IPS-15b (cell line): ENCODE results near the gene ELMO1.

Source experiments
- H3K27me3 ChIP-seq: one replicate; pipeline ENCODE4 v1.6.1; 2013; ENCODE audit warnings: low read length; ENCODE audit not compliant: control insufficient read depth, insufficient read depth
- H3K36me3 ChIP-seq: one replicate; pipeline ENCODE4 v1.6.1; 2013; ENCODE audit warnings: low read length; ENCODE audit not compliant: control insufficient read depth, insufficient read depth
- H3K4me1 ChIP-seq: one replicate; pipeline ENCODE4 v1.6.1; 2013; ENCODE audit warnings: mild to moderate bottlenecking, low read length; ENCODE audit not compliant: control insufficient read depth, insufficient read depth
- H3K4me3 ChIP-seq: one replicate; pipeline ENCODE4 v1.5.1; 2013; ENCODE audit warnings: low read depth, low read length
- H3K9ac ChIP-seq: one replicate; pipeline ENCODE4 v1.6.1; 2013; ENCODE audit warnings: low read depth, mild to moderate bottlenecking, low read length
- H3K9me3 ChIP-seq: one replicate; pipeline ENCODE4 v1.6.1; 2013; ENCODE audit warnings: mild to moderate bottlenecking, low read length; ENCODE audit not compliant: control insufficient read depth, insufficient read depth

The ELMO1 gene

DNA sequence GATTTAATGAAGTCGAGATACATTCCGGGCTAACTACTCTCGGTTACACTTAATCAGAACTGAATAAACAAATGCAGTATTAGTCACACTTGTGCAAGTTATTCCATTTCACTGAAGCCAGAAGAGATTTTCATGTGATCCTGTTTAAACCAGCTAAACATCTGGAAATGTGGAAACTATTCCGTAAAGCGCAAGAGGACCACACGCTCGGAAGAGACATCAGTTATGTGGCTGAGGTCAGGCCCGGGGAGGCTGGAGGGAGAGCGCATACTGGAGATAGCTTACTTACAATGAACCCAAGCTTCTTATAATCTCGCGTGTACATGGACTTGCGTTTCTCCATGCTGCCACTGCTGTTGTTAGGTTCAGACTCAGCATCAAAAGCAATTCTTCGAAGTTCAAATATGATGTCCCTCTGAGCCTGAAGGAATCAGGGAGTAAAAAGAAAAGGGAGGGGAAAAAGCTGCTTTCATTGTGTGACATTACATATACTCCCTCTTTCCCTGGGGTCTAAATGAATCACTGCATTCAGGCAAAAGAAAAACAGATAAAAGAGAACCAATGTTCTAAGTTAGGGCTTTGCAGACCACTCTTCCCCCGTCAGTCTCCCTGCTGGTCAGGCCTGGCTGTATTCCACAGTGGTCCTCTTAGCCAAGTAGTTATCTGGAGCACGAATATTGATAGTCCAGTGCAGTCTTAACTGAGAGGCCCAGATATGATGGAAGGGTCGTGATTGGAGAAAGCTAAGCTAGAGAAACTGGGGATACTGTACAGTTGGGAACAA is 237.4 kb downstream of the ELMO1 start:
- no peaks in the 10 kb centered on the region for H3K9me3 ChIP-seq
- H3K4me3 ChIP-seq = no peak overlapping the region
- no peaks in the 10 kb centered on the region for H3K36me3 ChIP-seq
- H3K27me3 ChIP-seq = no peaks in the 10 kb centered on the region
- no peak overlapping the region for H3K9ac ChIP-seq
- H3K4me1 ChIP-seq = peaks cover under 1% of the 10 kb centered on the region

DNA sequence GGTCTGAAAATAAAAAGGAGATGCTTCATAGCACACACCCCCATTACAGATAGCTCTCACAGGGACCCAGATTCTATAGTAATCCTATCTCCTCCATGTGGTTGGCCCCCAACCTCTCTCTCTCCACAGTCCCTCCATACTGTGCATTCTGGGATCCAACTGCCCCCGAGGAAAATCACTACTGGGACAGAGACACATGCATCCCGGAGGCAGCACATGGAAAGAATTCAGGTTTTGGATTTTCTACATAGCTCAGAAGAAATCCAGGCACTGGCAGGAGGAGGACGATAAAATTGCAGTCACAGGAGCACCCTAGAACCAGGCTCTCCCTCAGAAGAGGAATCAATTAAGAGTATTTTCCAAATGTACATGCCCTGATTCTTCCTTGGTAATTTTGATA is 239.5 kb downstream of the ELMO1 start:
- no peak overlapping the region for H3K4me3 ChIP-seq
- no peaks in the 10 kb centered on the region for H3K4me1 ChIP-seq
- no peaks in the 10 kb centered on the region for H3K27me3 ChIP-seq
- no peak overlapping the region for H3K9ac ChIP-seq
- H3K9me3 ChIP-seq = no peaks in the 10 kb centered on the region
- H3K36me3 ChIP-seq = no peaks in the 10 kb centered on the region

DNA sequence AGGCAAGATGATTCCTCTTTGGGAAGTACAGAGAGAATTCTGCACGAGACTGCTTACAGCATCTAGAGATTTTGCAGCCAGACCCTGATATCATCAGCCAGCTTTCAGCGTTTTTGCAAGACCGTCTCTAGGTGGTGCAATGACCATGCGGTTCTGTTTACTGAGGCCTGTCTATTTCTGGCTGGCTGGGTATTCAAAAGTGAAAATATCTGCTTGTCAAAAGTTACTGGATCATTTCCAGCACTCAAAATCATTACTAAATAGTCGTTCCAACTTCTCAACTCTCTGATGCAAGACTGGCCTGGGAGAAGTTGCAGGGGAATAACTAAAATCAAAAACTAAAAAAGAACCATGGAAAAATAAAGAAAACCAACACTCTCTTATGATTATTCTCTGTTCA is 240.1 kb downstream of the ELMO1 start:
- Histone ChIP-seq H3K9ac (no peak overlapping the region), H3K9me3 (no peaks in the 10 kb centered on the region), H3K36me3 (no peaks in the 10 kb centered on the region), H3K27me3 (no peaks in the 10 kb centered on the region), H3K4me3 (no peak overlapping the region), H3K4me1 (no peaks in the 10 kb centered on the region)

DNA sequence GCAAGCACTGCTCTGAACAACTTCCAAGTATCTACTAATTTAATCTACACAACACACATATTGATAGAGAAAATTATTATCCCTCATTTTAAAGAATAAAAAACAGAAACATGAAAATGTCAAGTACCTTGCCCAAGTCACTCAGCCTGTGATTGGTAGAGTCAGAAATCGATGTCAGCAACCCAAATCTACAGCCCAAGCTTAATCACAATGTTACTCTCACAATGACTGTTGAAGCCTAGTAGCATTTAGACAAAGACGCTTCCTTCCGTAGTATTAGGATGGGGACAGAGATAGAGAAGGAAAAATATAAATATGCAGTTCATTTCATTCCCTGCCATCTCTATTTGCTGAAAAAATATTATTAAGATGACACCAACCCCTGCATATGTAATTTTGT is 242.5 kb downstream of the ELMO1 start:
- H3K9ac ChIP-seq = no peak overlapping the region
- H3K27me3 ChIP-seq = no peaks in the 10 kb centered on the region
- H3K4me3 ChIP-seq = no peak overlapping the region
- no peaks in the 10 kb centered on the region for H3K4me1 ChIP-seq
- no peaks in the 10 kb centered on the region for H3K36me3 ChIP-seq
- no peaks in the 10 kb centered on the region for H3K9me3 ChIP-seq

DNA sequence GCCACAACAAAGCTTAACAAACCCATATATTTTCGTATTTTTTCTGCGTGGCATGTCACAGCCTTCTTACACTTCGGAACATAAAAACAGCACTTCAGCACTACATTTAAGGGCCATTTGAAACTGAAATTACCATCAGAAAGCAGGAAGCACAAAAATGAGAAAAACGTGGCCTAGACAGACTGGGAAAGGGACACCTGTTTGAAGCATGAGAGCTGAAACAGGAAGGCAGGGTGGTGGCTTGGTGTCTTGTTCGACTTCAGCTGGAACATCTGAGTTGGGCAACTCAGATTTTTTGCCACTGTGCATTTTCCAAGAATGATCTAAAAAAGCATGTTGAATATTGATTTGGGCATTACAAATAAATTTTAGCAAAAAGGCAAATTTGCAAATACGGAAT is 243.2 kb downstream of the ELMO1 start:
- no peaks in the 10 kb centered on the region for H3K9me3 ChIP-seq
- no peak overlapping the region for H3K9ac ChIP-seq
- H3K36me3 ChIP-seq = no peaks in the 10 kb centered on the region
- H3K27me3 ChIP-seq = no peaks in the 10 kb centered on the region
- no peak overlapping the region for H3K4me3 ChIP-seq
- H3K4me1 ChIP-seq = no peaks in the 10 kb centered on the region

DNA sequence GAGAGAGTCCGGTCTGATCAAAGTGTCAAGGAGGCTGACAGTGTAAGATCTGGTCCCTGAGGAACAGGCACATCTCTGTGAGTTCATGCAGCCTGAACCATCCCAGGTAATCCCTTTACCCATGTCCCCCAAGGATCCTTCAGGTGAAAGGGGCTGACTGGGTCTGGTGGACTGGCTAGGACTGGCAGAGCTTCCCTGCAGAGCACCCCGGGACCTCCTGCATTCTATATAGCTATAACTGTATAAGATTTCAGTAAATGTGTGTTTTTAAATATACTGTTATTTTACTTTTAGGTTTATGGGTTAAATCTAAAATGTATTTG is 246.8 kb downstream of the ELMO1 start:
- Histone ChIP-seq H3K36me3 (no peaks in the 10 kb centered on the region), H3K4me1 (no peaks in the 10 kb centered on the region), H3K9ac (no peak overlapping the region), H3K9me3 (no peaks in the 10 kb centered on the region), H3K27me3 (no peaks in the 10 kb centered on the region), H3K4me3 (no peak overlapping the region)

DNA sequence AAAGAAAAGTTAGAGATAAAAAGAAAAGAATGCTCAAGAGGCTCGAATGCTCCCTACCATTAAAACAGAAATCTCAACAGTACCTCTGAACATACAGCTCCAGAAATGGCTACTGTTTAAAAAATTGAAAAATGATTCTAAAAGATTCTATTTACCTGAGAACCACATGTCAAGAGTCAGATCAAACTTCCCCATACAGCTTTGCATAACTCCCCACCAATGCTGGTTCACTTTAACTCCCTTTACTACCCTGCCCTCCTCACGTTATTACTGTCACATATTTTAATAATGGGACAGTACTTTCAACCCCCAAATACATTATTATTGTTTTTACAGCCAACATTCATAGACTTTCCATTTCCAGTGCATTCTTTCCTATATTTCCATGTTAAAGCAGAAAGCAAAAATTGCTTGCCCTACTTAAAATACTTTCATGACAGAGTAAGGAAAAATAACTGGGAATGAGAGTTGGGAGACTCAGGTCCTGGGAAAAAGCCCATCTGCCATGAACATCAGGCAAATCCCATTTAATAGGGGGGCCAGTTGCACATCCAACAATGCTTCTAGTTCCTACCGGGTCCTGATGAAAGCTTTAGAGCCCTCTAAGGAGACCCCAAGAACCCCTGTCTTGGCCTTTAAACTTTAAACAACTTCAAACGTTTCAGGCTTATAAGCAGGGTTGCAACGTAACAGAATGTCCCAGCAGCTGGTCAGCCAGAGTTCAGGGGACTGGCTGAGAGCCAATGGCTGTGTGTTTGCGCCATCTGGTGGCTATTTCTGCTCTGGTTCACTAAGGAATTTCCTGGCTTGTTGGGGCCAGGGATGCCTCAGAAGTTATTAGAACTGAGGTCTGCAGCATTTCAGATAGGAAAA is 247.4 kb downstream of the ELMO1 start:
- H3K4me1 ChIP-seq = no peaks in the 10 kb centered on the region
- H3K27me3 ChIP-seq = no peaks in the 10 kb centered on the region
- no peak overlapping the region for H3K4me3 ChIP-seq
- no peaks in the 10 kb centered on the region for H3K9me3 ChIP-seq
- no peaks in the 10 kb centered on the region for H3K36me3 ChIP-seq
- no peak overlapping the region for H3K9ac ChIP-seq

DNA sequence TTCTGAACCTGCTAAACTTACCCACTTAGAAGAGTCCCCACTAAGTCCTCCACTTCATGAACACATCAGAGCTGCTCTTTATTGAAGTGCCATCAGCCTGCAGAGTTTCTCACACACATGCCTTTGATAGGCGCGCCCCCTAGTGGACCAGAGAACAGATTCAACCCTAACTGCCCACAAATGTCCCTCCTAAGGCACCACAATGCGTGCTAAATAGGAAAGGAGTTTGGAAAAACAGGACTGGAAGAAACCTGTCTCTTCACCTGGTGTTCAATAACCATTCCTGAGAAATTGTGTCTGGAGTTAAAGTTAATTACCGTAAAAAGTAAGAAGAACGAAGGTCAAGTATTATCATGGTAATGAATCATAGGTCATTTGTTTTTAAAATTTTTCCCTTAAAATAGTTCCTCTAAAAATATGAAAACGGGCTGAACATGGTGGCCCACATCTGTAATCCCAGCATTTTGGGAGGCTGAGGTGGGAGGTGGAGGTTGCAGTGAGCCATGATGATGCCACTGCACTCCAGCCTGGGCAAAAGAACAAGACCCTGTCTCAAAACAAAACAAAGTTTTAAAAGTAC is 249.7 kb downstream of the ELMO1 start:
- H3K27me3 ChIP-seq = no peaks in the 10 kb centered on the region
- H3K9me3 ChIP-seq = no peaks in the 10 kb centered on the region
- no peaks in the 10 kb centered on the region for H3K4me1 ChIP-seq
- H3K9ac ChIP-seq = no peak overlapping the region
- H3K4me3 ChIP-seq = no peak overlapping the region
- no peaks in the 10 kb centered on the region for H3K36me3 ChIP-seq

DNA sequence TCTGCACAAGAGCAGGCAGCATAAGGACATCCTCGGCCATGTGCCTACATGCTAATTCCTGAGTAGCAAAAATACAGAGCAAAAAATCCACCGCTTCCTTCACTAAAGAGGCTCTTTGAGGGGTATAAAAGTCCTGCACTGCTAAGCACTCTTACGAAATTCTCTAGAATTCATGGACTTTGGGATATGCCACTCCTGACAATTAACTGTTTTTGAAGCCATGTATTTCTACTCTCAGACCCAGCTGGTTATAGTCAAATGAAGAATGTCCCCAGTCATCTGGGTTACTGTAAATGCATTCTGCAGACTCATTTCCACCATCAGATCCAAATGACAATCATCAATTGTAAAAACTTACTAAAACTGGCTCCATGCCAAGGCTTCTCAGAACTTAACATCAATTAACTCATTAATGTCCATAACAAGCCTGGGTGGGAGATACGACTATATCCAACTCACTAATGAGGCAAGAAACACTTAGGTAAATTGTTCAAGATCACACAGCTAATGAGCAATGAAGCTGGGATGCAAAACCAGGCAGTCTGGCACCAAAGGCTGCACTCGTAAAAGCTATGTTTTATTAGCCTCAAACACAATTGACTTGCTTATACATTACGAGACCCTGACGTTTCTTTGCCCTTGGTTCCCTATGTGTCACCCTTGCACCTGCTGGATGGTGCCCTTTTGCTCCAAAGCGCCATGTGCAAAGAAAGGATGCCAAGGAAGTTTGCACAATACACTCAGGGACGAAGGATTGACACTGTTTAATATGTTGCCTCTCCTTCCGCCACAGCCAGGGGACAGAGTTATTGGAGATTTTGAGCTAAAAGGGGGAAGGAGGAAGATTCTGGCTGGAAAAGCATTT is 250.4 kb downstream of the ELMO1 start:
- H3K9me3 ChIP-seq = no peaks in the 10 kb centered on the region
- H3K4me3 ChIP-seq = no peak overlapping the region
- no peaks in the 10 kb centered on the region for H3K27me3 ChIP-seq
- no peaks in the 10 kb centered on the region for H3K4me1 ChIP-seq
- no peak overlapping the region for H3K9ac ChIP-seq
- no peaks in the 10 kb centered on the region for H3K36me3 ChIP-seq

DNA sequence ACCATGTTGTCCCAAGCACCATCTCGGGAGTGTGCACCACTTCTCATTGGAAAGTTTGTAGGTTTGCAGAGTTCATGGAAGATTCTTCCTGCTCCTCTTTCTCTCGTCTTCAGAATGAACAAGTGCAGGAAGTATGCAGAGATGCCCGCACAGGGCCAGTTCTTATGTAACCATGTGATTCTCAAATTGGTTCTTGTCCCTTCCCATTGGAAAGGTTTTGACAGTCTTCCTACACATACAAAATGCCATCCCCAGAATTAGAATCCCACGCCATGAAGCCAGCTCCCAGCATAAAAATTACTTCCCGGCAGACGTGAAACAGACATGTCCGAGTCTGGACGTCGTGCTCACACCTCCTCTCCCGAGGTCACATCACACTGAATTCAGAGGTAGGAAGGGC is 251.6 kb downstream of the ELMO1 start:
- no peaks in the 10 kb centered on the region for H3K27me3 ChIP-seq
- no peak overlapping the region for H3K4me3 ChIP-seq
- no peak overlapping the region for H3K9ac ChIP-seq
- no peaks in the 10 kb centered on the region for H3K4me1 ChIP-seq
- no peaks in the 10 kb centered on the region for H3K36me3 ChIP-seq
- H3K9me3 ChIP-seq = no peaks in the 10 kb centered on the region

DNA sequence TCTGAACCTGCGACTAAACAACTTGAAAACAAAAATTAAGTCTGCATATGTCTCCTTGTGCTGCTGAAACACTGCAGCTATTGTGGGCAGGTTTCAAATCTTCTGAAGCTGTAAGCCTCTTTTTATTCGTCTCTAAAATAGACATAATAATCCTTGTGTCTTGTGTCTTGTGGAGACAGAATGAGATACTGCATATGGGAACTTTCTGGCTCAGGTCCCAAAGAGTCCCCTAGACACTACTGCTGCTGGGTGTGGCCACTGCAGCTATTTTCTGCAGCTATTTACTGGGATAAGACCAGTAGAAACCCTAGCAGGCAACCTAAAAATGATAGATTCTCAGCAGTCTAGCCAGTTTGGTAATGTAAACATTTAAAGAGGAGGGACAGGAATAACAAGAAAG is 252.0 kb downstream of the ELMO1 start:
- Histone ChIP-seq H3K4me1 (no peaks in the 10 kb centered on the region), H3K9me3 (no peaks in the 10 kb centered on the region), H3K36me3 (no peaks in the 10 kb centered on the region), H3K9ac (no peak overlapping the region), H3K27me3 (no peaks in the 10 kb centered on the region), H3K4me3 (no peak overlapping the region)
